DND-41 (cell line): ENCODE results near the gene ID1.

Source experiments
- ATAC-seq: fragments of 200-7000 bp; cut with Tn5 transposase; 3 replicates; pipeline ENCODE4 v1.9.1; 2021; ENCODE audit warnings: low read depth; ENCODE audit not compliant: insufficient read depth
- DNase-seq: peaks from one replicate; pipeline ENCODE4 v3.0.0-alpha.2; 2020
- H2AFZ ChIP-seq: 2 replicates; pipeline ENCODE4 v1.6.0; 2012; ENCODE audit warnings: low read depth, low read length
- H3K27ac ChIP-seq: 2 replicates; pipeline ENCODE4 v1.5.1; 2012; ENCODE audit warnings: low read length, inconsistent platforms
- H3K27me3 ChIP-seq: fragments of 200-600 bp; sonication (generic); 2 replicates; pipeline ENCODE4 v1.6.0; 2012; ENCODE audit warnings: low read length, mild to moderate bottlenecking, inconsistent platforms; ENCODE audit not compliant: insufficient read depth, poor library complexity
- H3K36me3 ChIP-seq: 2 replicates; pipeline ENCODE4 v1.5.1; 2012; ENCODE audit warnings: low read length, inconsistent platforms; ENCODE audit not compliant: insufficient read depth
- H3K4me1 ChIP-seq: 2 replicates; pipeline ENCODE4 v1.5.1; 2012; ENCODE audit warnings: mild to moderate bottlenecking, low read length; ENCODE audit not compliant: insufficient read depth
- H3K4me2 ChIP-seq: 2 replicates; pipeline ENCODE4 v1.6.0; 2012; ENCODE audit warnings: mild to moderate bottlenecking, moderate library complexity, low read length, inconsistent platforms; ENCODE audit not compliant: insufficient read depth
- H3K4me3 ChIP-seq, 2 experiments: fragments of 200-600 bp in 1 of 2; shearing (Covaris generic) in 1 of 2; 2 replicates each; pipeline ENCODE4 v1.5.1; 2012 to 2016; ENCODE audit warnings: inconsistent platforms in 2 of 2, low read length in 2 of 2, mild to moderate bottlenecking in 2 of 2, low read depth in 1 of 2, moderate library complexity in 1 of 2
- H3K79me2 ChIP-seq: 2 replicates; pipeline ENCODE4 v1.6.0; 2012; ENCODE audit warnings: low read length, inconsistent platforms; ENCODE audit not compliant: insufficient read depth
- H3K9ac ChIP-seq: 2 replicates; pipeline ENCODE4 v1.6.0; 2012; ENCODE audit warnings: low read depth, mild to moderate bottlenecking, inconsistent platforms, low read length, moderate library complexity
- H3K9me3 ChIP-seq: 2 replicates; pipeline ENCODE4 v1.5.1; 2012; ENCODE audit warnings: low read length, moderate library complexity, mild to moderate bottlenecking, inconsistent platforms; ENCODE audit not compliant: insufficient read depth, severe bottlenecking
- H4K20me1 ChIP-seq: 2 replicates; pipeline ENCODE4 v1.6.0; 2012; ENCODE audit warnings: low read length; ENCODE audit not compliant: insufficient read depth
- EZH2 ChIP-seq: IDR thresholded peaks from 3 replicates; pipeline ENCODE4 v1.6.1; 2012; ENCODE audit warnings: borderline replicate concordance, low read depth, mild to moderate bottlenecking, moderate library complexity, low read length, inconsistent platforms; ENCODE audit not compliant: severe bottlenecking
- TF ChIP-seq, protein P1 (sequence below): IDR thresholded peaks from 2 replicates; pipeline ENCODE4 v1.5.1; 2012; ENCODE audit warnings: borderline replicate concordance, low read length, moderate library complexity, mild to moderate bottlenecking; ENCODE audit not compliant: poor library complexity, severe bottlenecking; ENCODE audit errors: extremely low read depth

Gene ID1

DNA sequence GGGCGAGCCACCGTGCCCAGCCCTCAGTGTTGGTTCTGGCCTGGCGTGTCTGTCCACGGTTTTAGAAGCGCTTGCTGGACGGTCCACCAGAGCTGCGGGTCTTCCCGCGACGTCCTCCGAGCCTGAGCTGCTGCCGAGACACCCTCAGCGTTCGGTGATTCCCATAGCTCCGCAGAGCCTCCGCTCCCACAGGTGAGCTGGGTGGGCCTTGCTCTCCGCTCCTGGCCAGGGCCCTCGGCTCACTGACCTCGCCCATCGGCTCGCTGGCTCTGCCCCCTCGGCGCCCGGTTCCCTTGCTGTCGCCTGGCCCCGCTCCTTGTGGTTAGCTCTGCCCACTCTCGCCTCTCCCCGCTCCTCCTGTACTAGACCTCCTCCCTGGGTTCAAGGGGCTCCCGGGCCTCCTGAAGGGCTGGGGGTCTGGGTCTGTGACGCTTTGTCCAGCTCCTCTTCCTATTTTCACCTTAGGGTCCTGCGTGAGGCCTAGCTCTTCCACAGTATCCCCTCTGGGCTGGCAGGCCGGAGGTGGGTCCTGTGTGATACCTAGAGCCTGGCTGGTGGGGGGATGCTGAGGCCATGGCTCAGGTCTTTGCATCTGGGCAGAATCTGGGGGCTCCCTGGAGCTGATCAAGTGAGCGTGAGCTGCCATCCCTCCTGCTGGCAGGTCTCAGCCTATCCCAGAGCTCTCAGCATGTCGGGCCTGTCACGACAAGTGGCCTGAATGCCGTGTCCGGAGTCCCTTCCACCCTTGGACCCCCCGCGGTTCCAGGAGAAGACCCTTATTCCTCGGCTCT is 27.7 kb downstream of the ID1 start:
- H3K4me2 ChIP-seq, result no peak overlapping the region
- H4K20me1 ChIP-seq, result no peaks in the 10 kb centered on the region
- ATAC-seq (no peak), DNase-seq (no peak)
- no peaks in the 10 kb centered on the region for H3K79me2 ChIP-seq
- no peaks in the 10 kb centered on the region for H3K9me3 ChIP-seq
- H3K4me1 ChIP-seq, result peaks cover 4% of the 10 kb centered on the region
- H3K27ac ChIP-seq, result no peak overlapping the region
- no peak for TF ChIP-seq EZH2
- TF ChIP-seq, protein P1, sequence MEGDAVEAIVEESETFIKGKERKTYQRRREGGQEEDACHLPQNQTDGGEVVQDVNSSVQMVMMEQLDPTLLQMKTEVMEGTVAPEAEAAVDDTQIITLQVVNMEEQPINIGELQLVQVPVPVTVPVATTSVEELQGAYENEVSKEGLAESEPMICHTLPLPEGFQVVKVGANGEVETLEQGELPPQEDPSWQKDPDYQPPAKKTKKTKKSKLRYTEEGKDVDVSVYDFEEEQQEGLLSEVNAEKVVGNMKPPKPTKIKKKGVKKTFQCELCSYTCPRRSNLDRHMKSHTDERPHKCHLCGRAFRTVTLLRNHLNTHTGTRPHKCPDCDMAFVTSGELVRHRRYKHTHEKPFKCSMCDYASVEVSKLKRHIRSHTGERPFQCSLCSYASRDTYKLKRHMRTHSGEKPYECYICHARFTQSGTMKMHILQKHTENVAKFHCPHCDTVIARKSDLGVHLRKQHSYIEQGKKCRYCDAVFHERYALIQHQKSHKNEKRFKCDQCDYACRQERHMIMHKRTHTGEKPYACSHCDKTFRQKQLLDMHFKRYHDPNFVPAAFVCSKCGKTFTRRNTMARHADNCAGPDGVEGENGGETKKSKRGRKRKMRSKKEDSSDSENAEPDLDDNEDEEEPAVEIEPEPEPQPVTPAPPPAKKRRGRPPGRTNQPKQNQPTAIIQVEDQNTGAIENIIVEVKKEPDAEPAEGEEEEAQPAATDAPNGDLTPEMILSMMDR, result no peak
- no peak overlapping the region for H2AFZ ChIP-seq
- no peaks in the 10 kb centered on the region for H3K27me3 ChIP-seq
- no peak overlapping the region for H3K4me3 ChIP-seq
- H3K36me3 ChIP-seq, result no peaks in the 10 kb centered on the region
- H3K9ac ChIP-seq, result no peak overlapping the region

DNA sequence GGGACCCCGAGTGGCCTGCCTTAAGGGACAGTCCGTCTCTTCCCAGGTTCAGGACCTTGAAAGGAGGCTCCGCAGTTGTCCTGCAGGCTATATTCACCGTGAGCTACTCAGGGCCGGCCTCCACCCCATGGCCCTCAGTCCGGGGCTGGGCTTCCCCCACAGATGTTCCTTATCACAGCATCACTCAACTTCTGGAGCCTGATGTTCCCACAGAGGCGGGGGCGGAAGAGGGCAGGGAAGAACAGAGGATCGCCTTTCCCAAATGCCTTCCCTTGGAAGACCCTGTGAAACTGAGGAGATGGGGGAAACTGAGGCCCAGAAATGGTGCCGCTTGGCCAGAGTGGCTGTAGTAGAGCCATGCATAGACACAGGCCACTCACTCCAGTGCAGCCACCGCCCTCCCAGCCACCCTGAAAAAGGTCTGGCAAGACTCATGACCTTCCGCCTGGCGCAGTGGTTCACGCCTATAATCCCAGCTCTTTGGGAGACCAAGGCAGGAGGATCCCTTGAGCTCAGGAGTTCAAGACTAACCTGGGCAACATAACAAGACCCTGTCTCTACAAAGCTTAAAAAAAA is 28.3 kb downstream of the ID1 start:
- no peak for ATAC-seq
- H2AFZ ChIP-seq, result no peak overlapping the region
- no peak overlapping the region for H3K9ac ChIP-seq
- no peaks in the 10 kb centered on the region for H4K20me1 ChIP-seq
- H3K27me3 ChIP-seq, result no peaks in the 10 kb centered on the region
- no peak overlapping the region for H3K4me2 ChIP-seq
- no peak overlapping the region for H3K4me3 ChIP-seq
- H3K36me3 ChIP-seq, result no peaks in the 10 kb centered on the region
- H3K4me1 ChIP-seq, result peaks cover 4% of the 10 kb centered on the region
- H3K79me2 ChIP-seq, result no peaks in the 10 kb centered on the region
- H3K27ac ChIP-seq, result no peak overlapping the region
- no peak for TF ChIP-seq EZH2
- TF ChIP-seq, protein P1, result no peak
- no peaks in the 10 kb centered on the region for H3K9me3 ChIP-seq
- no peak for DNase-seq

DNA sequence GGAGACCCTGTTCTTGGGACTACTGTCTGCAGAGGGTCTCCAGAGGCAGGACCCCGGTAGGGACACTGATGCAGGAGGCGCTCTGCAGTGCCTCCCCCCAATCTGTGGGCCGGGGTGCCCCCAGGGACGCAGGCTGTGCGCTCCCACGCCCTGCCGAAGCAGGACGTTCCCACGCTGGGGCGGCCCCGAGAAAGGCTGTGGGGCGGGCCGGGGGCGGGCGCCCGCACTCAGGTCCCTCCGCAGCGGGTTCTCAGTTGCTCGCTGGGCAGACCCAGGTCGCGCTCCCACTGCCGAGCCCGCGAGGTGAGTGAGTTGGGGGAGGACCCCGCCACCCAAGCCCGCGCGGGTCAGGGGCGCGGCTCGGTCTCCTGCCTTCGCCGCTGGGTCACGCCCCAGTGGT is 32.6 kb downstream of the ID1 start, which contains the start of gene COX4I2:
Gene COX4I2 (plus strand): TSS at position 253 of the 400 bp plus-strand sequence. CDS start 1,106 bp downstream, outside the sequence.
- H3K4me1 ChIP-seq, result peaks cover 7% of the 10 kb centered on the region
- H3K4me3 ChIP-seq, result no peak within 1 kb of the TSS
- H3K4me2 ChIP-seq, result no peak within 1 kb of the TSS
- DNase-seq (no peak), ATAC-seq (no peak)
- no peaks in the 10 kb centered on the region for H3K36me3 ChIP-seq
- no peak within 1 kb of the TSS for H2AFZ ChIP-seq
- no peaks in the 10 kb centered on the region for H3K27me3 ChIP-seq
- H4K20me1 ChIP-seq, result no peaks in the 10 kb centered on the region
- TF ChIP-seq EZH2, result no peak
- TF ChIP-seq, protein P1, result no peak
- H3K27ac ChIP-seq, result no peak within 1 kb of the TSS
- no peak within 1 kb of the TSS for H3K9ac ChIP-seq
- no peaks in the 10 kb centered on the region for H3K79me2 ChIP-seq
- H3K9me3 ChIP-seq, result no peaks in the 10 kb centered on the region
